ENCODE results near the gene ZNF709. TPM values are rescaled to one million over a fixed set of nuclear protein-coding genes. Genes with fewer than 3 reads are reported as not detected.
"Not testable (repeated sequence)": the region's sequence is repeated elsewhere in the genome, so short reads cannot be mapped to it uniquely, and the experiment has no call there.

ZNF709 gene
- total and polyA plus RNA-seq, 3 donors from 2014 or later, result 8.1 to 21.7 (median 14.6) TPM

DNA sequence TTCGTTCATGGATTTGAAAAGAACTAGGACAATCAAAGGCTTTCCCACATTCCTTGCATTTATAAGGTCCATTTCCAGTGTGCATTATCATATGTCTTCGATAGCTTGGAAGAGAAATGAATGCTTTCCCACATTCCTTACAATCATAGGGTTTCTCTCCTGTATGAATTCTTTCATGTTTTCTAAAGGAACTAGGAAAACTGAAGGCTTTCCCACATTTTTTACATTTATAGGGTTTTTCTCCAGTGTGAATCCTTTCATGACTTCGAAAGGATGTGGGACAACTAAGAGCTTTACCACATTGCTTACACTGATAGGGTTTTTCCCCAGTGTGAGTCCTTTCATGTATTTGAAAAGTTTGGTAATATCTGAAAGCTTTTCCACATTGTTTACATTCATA lies 19.8 kb downstream of the ZNF709 start:
- H3K9me3 ChIP-seq, result no peaks in the 10 kb centered on the region

DNA sequence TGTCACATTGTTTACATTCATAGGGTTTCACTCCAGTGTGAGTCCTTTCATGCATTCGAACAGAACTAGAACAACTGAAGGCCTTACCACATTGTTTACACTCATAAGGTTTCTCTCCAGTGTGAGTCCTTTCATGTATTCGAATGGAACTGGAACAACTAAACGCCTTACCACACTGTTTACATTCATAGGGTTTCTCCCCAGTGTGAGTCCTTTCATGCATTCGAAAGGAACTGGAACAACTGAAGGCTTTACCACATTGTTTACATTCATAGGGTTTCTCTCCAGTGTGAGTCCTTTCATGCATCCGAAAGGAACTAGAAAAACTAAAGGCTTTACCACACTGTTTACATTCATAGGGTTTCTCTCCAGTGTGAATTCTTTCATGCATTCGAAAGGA lies 20.5 kb downstream of the ZNF709 start:
- H3K27me3 ChIP-seq; H3K4me3 ChIP-seq; H3K4me1 ChIP-seq; H3K9me3 ChIP-seq; H3K36me3 ChIP-seq (ENCODE audit: low read depth, missing control alignments); H3K27ac ChIP-seq; intact Hi-C loops (cut with DNase I; ENCODE audit: low total_unique reads); DNase-seq: not testable (repeated sequence)
- 95% methylated on average over 6 of the region's 6 CpGs for WGBS, 2 donors

More for the DNA sequence above, 19.8 kb downstream of the ZNF709 start:
- DNase-seq, result no peak
- no peak overlapping the region for H3K4me3 ChIP-seq
- no peaks in the 10 kb centered on the region for H3K27me3 ChIP-seq
- intact Hi-C loops (cut with DNase I; ENCODE audit: low total_unique reads), result loop anchor here (5.0 kb wide), 1 partner anchor 687 kb away; no protein-coding TSS in a partner anchor
- no peaks in the 10 kb centered on the region for H3K36me3 ChIP-seq (ENCODE audit: low read depth, missing control alignments)
- no peak overlapping the region for H3K27ac ChIP-seq
- 96 to 98% methylated on average over 3 of the region's 3 CpGs for WGBS, 2 donors
- TF ChIP-seq, protein P1, sequence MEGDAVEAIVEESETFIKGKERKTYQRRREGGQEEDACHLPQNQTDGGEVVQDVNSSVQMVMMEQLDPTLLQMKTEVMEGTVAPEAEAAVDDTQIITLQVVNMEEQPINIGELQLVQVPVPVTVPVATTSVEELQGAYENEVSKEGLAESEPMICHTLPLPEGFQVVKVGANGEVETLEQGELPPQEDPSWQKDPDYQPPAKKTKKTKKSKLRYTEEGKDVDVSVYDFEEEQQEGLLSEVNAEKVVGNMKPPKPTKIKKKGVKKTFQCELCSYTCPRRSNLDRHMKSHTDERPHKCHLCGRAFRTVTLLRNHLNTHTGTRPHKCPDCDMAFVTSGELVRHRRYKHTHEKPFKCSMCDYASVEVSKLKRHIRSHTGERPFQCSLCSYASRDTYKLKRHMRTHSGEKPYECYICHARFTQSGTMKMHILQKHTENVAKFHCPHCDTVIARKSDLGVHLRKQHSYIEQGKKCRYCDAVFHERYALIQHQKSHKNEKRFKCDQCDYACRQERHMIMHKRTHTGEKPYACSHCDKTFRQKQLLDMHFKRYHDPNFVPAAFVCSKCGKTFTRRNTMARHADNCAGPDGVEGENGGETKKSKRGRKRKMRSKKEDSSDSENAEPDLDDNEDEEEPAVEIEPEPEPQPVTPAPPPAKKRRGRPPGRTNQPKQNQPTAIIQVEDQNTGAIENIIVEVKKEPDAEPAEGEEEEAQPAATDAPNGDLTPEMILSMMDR (IDR thresholded peaks at IDR 0.05), result no peak
- TF ChIP-seq POLR2A (IDR thresholded peaks at IDR 0.05), result no peak
- H3K4me1 ChIP-seq, result no peaks in the 10 kb centered on the region

DNA sequence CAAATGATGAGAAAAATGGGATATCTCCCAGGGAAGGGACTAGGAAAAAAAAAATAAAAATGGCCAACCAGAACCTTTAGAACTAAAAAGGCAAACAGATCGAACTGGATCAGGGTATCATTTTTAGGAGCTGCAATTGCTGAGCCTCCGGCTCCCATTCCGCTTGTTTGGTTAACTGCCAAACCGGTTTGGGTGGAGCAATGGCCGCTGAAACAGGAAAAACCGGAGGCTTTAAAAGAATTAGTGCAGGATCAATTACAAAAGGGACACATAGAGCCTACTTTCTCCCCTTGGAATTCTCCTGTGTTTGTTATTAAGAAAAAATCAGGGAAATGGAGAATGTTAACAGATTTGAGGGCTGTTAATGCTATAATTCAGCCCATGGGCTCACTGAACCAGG lies 31.1 kb downstream of the ZNF709 start:
- Histone ChIP-seq H3K27ac (no peak overlapping the region), H3K4me1 (no peaks in the 10 kb centered on the region), H3K9me3 (no peaks in the 10 kb centered on the region), H3K27me3 (no peaks in the 10 kb centered on the region), H3K36me3 (ENCODE audit: low read depth, missing control alignments) (no peaks in the 10 kb centered on the region), H3K4me3 (no peak overlapping the region)
- WGBS, 2 donors, result 73 to 79% methylated on average over 6 of the region's 6 CpGs
- no peak for TF ChIP-seq POLR2A (IDR thresholded peaks at IDR 0.05)
- TF ChIP-seq, protein P1 (IDR thresholded peaks at IDR 0.05), result no peak
- no peak for DNase-seq
- intact Hi-C loops (cut with DNase I; ENCODE audit: low total_unique reads), result no loop called here

DNA sequence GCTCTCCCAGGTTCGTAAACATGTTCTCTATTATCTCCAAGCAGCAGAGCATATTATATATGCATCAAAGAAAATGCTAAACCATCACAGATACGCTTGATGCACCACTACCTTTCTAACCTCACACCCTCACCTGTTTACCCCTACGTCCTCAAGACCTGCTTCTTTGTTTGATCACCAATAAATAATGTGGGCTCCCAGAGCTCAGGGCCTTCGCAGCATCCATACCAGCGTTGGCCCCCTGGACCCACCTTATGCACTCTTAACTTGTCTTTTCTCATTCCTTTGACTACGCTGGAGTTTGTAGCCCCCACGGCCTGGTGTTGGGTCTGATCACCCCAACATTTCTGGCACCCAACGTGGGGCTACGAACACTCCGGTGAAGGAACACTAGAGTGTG lies 33.8 kb downstream of the ZNF709 start:
- no peak for TF ChIP-seq POLR2A (IDR thresholded peaks at IDR 0.05)
- TF ChIP-seq, protein P1 (IDR thresholded peaks at IDR 0.05), result no peak
- Histone ChIP-seq H3K27me3 (no peaks in the 10 kb centered on the region), H3K36me3 (ENCODE audit: low read depth, missing control alignments) (no peaks in the 10 kb centered on the region), H3K4me3 (no peak overlapping the region), H3K9me3 (no peaks in the 10 kb centered on the region), H3K27ac (no peak overlapping the region), H3K4me1 (no peaks in the 10 kb centered on the region)
- DNase-seq, result no peak
- intact Hi-C loops (cut with DNase I; ENCODE audit: low total_unique reads), result no loop called here
- WGBS, 2 donors, result 88 to 97% methylated on average over 10 of the region's 10 CpGs

DNA sequence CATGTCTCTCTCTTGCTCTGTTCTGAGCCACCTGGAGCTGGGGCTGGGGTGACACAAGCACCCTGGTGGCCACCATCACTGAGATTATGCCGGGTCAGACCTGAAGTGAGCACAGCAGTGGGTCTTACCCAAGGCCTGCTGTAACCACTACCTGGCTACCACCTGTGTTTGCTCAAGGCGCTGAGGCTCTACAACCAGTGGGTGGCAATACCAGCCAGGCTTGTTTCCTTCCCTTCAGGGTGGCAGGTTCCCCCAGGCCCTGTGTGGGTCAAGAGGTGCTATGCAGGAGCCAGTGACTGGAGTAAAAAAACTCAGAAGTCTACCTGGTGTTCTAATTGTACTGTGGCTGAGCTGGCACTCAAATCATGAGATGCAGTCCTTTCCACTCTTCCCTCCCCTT lies 35.8 kb downstream of the ZNF709 start:
- Histone ChIP-seq H3K4me1 (no peaks in the 10 kb centered on the region), H3K9me3 (no peaks in the 10 kb centered on the region), H3K36me3 (ENCODE audit: low read depth, missing control alignments) (no peaks in the 10 kb centered on the region), H3K4me3 (no peak overlapping the region), H3K27me3 (no peaks in the 10 kb centered on the region), H3K27ac (no peak overlapping the region)
- intact Hi-C loops (cut with DNase I; ENCODE audit: low total_unique reads), result no loop called here
- TF ChIP-seq POLR2A (IDR thresholded peaks at IDR 0.05), result no peak
- TF ChIP-seq, protein P1 (IDR thresholded peaks at IDR 0.05), result no peak
- no peak for DNase-seq
- 62 to 100% methylated on average over 2 of the region's 2 CpGs for WGBS, 2 donors

Data from testis (tissue), 3 donors.